Breast epithelium (tissue), 4 donors: ENCODE measurements around the gene SS18L1. TPM values are rescaled to one million over a fixed set of nuclear protein-coding genes. Genes with fewer than 3 reads are reported as not detected.

Experiments used
- DNase-seq, 2 donors: peaks; one replicate each; pipeline ENCODE4 v3.0.0-alpha.2; 2019; ENCODE audit warnings: low spot score in 2 of 2
- H3K27ac ChIP-seq, 2 donors: fragments of 200-600 bp; sonication (generic) in 1 of 2; one replicate each; pipeline ENCODE4 v1.5.1; 2016 to 2019; ENCODE audit warnings: mild to moderate bottlenecking in 1 of 2
- H3K27me3 ChIP-seq, 2 donors: fragments of 200-600 bp; sonication (generic) in 1 of 2; one replicate each; pipeline versions ENCODE4 v1.5.1 to v1.6.0; 2017 to 2019; ENCODE audit warnings: control low read depth in 1 of 2, mild to moderate bottlenecking in 1 of 2
- H3K36me3 ChIP-seq: fragments of 200-600 bp; one replicate; pipeline ENCODE4 v1.5.1; 2019
- H3K4me1 ChIP-seq, 2 donors: fragments of 200-600 bp; sonication (generic); one replicate each; pipeline ENCODE4 v1.5.1; 2016 to 2019; ENCODE audit warnings: control low read depth in 1 of 2
- H3K4me3 ChIP-seq, 3 donors: fragments of 200-600 bp; sonication (generic); 1 replicate in 2 of 3; 2 replicates in 1 of 3; pipeline ENCODE4 v1.5.1; 2016 to 2019; ENCODE audit warnings: mild to moderate bottlenecking in 3 of 3, moderate library complexity in 2 of 3
- H3K9me3 ChIP-seq, 2 donors: fragments of 200-600 bp; sonication (generic) in 1 of 2; one replicate each; pipeline ENCODE4 v1.5.1; 2016 to 2019; ENCODE audit warnings: control low read depth in 1 of 2
- CTCF ChIP-seq, 3 donors: fragments of 450-650 bp; IDR thresholded peaks; one replicate each; pipeline ENCODE4 v1.5.1; 2016 to 2017; ENCODE audit warnings: antibody characterized with exemption in 3 of 3, mild to moderate bottlenecking in 3 of 3, moderate library complexity in 3 of 3
- POLR2A ChIP-seq: fragments of 450-650 bp; IDR thresholded peaks from one replicate; pipeline ENCODE4 v1.6.1; 2016; ENCODE audit warnings: antibody characterized with exemption, mild to moderate bottlenecking, moderate library complexity
- POLR2AphosphoS5 ChIP-seq, 3 donors: sonication (generic); formaldehyde crosslinking; IDR thresholded peaks; one replicate each; pipeline ENCODE4 v1.6.1; 2017; ENCODE audit warnings: antibody characterized with exemption in 3 of 3
- intact Hi-C: fragments of 100-400 bp; cut with DNase I; formaldehyde crosslinking; loops from one replicate; pipeline ENCODE4 v1.15.1; 2023; ENCODE audit warnings: low total_unique reads
- total RNA-seq, 3 donors: library from RNA; depleted of rRNA; stranded (reverse); fragments of >200 nt; gene quantifications; one replicate each; pipeline ENCODE4 v1.1.0, GENCODE V29; 2016

Gene SS18L1
- total RNA-seq, 3 donors from 2014 or later: 12.5 to 18.4 (median 14.4) TPM

- H3K36me3 ChIP-seq: no peaks in the 10 kb centered on the region
- H3K9me3 ChIP-seq: no peaks in the 10 kb centered on the region
- H3K4me3 ChIP-seq: no peak overlapping the region
- H3K4me1 ChIP-seq: no peaks in the 10 kb centered on the region
- peaks cover 0 to 52% of the 10 kb centered on the region in 2 donors for H3K27me3 ChIP-seq
- no peak for DNase-seq
- intact Hi-C loops: no loop called here
- no peak for TF ChIP-seq CTCF (IDR thresholded peaks at IDR 0.05)
- no peak for TF ChIP-seq POLR2A
- TF ChIP-seq POLR2AphosphoS5 (IDR thresholded peaks at IDR 0.05): no peak
- no peak overlapping the region for H3K27ac ChIP-seq
These were observed 83.4 kb downstream of the SS18L1 start for GRCh38 chr20:62226707-62227590.

GRCh38 chr20:62227591-62227976, 84.0 kb downstream of the SS18L1 start:
- no peak overlapping the region for H3K27ac ChIP-seq
- H3K4me3 ChIP-seq: no peak overlapping the region
- H3K36me3 ChIP-seq: no peaks in the 10 kb centered on the region
- H3K4me1 ChIP-seq: no peaks in the 10 kb centered on the region
- H3K9me3 ChIP-seq: no peaks in the 10 kb centered on the region
- DNase-seq: no peak
- TF ChIP-seq POLR2AphosphoS5 (IDR thresholded peaks at IDR 0.05) (no peak), CTCF (IDR thresholded peaks at IDR 0.05) (no peak), POLR2A (no peak)
- intact Hi-C loops: no loop called here
- H3K27me3 ChIP-seq: peaks cover 0 to 45% of the 10 kb centered on the region in 2 donors

- no peak overlapping the region for H3K27ac ChIP-seq
- peaks cover 0 to 38% of the 10 kb centered on the region in 2 donors for H3K27me3 ChIP-seq
- no peak for DNase-seq
- no peak for TF ChIP-seq CTCF (IDR thresholded peaks at IDR 0.05)
- no peak for TF ChIP-seq POLR2A
- TF ChIP-seq POLR2AphosphoS5 (IDR thresholded peaks at IDR 0.05): no peak
- H3K4me3 ChIP-seq: no peak overlapping the region
- H3K36me3 ChIP-seq: no peaks in the 10 kb centered on the region
- H3K9me3 ChIP-seq: no peaks in the 10 kb centered on the region
- intact Hi-C loops: no loop called here
- no peaks in the 10 kb centered on the region for H3K4me1 ChIP-seq
These were observed 84.7 kb downstream of the SS18L1 start for GRCh38 chr20:62227977-62228958.

GRCh38 chr20:62228982-62229545, 85.5 kb downstream of the SS18L1 start:
- TF ChIP-seq POLR2A (no peak), CTCF (IDR thresholded peaks at IDR 0.05) (no peak), POLR2AphosphoS5 (IDR thresholded peaks at IDR 0.05) (no peak)
- H3K27me3 ChIP-seq: peaks cover 0 to 30% of the 10 kb centered on the region in 2 donors

More at GRCh38 chr20:62228982-62229545, 85.5 kb downstream of the SS18L1 start:
- no peaks in the 10 kb centered on the region for H3K9me3 ChIP-seq
- H3K27ac ChIP-seq: no peak overlapping the region
- no peak for DNase-seq
- intact Hi-C loops: no loop called here
- no peaks in the 10 kb centered on the region for H3K4me1 ChIP-seq
- H3K4me3 ChIP-seq: no peak overlapping the region
- H3K36me3 ChIP-seq: no peaks in the 10 kb centered on the region
